Left lung (tissue), 10 donors: ENCODE measurements around the gene TIRAP. TPM values are rescaled to one million over a fixed set of nuclear protein-coding genes. Genes with fewer than 3 reads are reported as not detected.
A peak's percentile ranks its signal among the peaks of the same experiment; 100 is the strongest.

Experiments
- ATAC-seq: fragments of 200-7000 bp; cut with Tn5 transposase; one replicate; pipeline ENCODE4 v1.9.1; 2020; ENCODE audit warnings: moderate library complexity
- DNase-seq, 4 donors: peaks; one replicate each; pipeline ENCODE4 v3.0.0-alpha.2; 2013 to 2020
- H3K27ac ChIP-seq, 2 donors: fragments of 200-600 bp; sonication (generic) in 1 of 2; one replicate each; pipeline versions ENCODE4 v1.5.0 to v1.8.0; 2020 to 2021
- H3K27me3 ChIP-seq, 2 donors: fragments of 200-600 bp; sonication (generic) in 1 of 2; one replicate each; pipeline versions ENCODE4 v1.5.0 to v1.8.0; 2020 to 2021
- H3K36me3 ChIP-seq, 2 donors: fragments of 200-600 bp; sonication (generic) in 1 of 2; one replicate each; pipeline versions ENCODE4 v1.5.0 to v1.8.0; 2020 to 2021
- H3K4me1 ChIP-seq, 2 donors: fragments of 200-600 bp; one replicate each; pipeline ENCODE4 v1.8.0; 2021
- H3K4me3 ChIP-seq, 2 donors: fragments of 200-600 bp; sonication (generic) in 1 of 2; one replicate each; pipeline versions ENCODE4 v1.5.0 to v1.8.0; 2020 to 2021; ENCODE audit warnings: mild to moderate bottlenecking in 1 of 2
- H3K9me3 ChIP-seq, 2 donors: fragments of 200-600 bp; sonication (generic) in 1 of 2; one replicate each; pipeline versions ENCODE4 v1.5.0 to v1.8.0; 2020 to 2021
- intact Hi-C, 2 donors: fragments of 100-400 bp; cut with DNase I; formaldehyde crosslinking; loops; one replicate each; pipeline versions ENCODE4 v1.11.2 to v1.14.2; 2022
- polyA plus RNA-seq, 6 donors: library from polyadenylated mRNA; unstranded; fragments of 120-200 nt; gene quantifications; one replicate each; pipeline ENCODE4 v1.2.1, GENCODE V29; 2013; ENCODE audit not compliant: insufficient read length in 6 of 6
- total RNA-seq, 2 donors: library from RNA; stranded (reverse); fragmentation: NEBNext Ultra II Directional; extraction: Animal tissue kit (Norgen Biotek cat#: 25700); gene quantifications; one replicate each; pipeline ENCODE4 v1.2.1, GENCODE V29; 2021
- TF ChIP-seq, protein P1 (sequence below), 2 donors: fragments of 200-600 bp; sonication (generic) in 1 of 2; IDR thresholded peaks; one replicate each; pipeline versions ENCODE4 v1.5.0 to v1.8.0; 2021; ENCODE audit warnings: antibody characterized with exemption in 2 of 2
- donor health status: DM: no; HTN: yes; CAD: no.
- donor health status: DM: no; HTN: no; CAD: no.

The TIRAP gene
- total and polyA plus RNA-seq, 8 donors: 8.5 to 21.0 (median 19.2) TPM

DNA sequence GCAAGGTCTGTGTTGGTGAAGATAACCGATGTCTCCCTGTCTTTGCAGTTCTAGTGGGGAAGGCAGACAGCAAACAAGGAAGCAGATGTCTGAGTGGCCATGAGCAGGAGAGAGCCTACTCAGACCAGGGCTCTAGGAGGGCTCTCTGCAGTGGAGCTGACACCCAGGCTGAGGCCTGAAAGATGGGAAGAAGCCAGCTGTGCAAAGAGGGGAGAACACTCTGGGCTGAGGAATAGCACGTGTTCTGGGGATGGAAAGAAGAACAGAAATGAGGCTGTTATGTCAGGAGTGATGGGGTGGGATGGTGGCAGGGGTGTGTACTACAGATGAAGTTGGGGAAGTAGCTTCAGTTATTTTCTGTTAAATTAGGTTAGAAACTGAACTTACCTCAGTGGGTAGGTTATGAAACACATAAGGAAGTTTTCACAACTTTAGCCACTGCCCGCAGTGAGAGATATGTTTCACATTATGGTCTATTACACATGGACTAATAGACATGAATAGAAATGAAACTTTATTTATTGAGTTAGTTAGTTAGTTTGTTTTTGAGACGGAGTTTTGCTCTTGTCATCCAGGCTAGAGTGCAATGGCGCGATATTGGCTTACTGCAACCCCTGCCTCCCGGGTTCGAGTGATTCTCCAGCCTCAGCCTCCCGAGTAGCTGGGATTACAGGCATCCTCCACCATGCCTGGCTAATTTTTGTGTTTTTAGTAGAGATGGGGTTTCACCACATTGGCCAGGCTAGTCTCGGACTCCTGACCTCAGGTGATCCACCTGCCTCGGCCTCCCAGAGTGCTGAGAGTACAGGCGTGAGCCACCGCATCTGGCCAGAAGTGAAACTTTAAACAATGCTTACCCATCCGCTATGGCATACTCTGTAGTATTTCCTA, 28.8 kb downstream of the TIRAP start:
- DNase-seq (no peak), ATAC-seq (peak; percentile 27)
- H3K9me3 ChIP-seq: no peaks in the 10 kb centered on the region
- H3K36me3 ChIP-seq: peaks cover 0 to 4% of the 10 kb centered on the region in 2 donors
- TF ChIP-seq, protein P1, sequence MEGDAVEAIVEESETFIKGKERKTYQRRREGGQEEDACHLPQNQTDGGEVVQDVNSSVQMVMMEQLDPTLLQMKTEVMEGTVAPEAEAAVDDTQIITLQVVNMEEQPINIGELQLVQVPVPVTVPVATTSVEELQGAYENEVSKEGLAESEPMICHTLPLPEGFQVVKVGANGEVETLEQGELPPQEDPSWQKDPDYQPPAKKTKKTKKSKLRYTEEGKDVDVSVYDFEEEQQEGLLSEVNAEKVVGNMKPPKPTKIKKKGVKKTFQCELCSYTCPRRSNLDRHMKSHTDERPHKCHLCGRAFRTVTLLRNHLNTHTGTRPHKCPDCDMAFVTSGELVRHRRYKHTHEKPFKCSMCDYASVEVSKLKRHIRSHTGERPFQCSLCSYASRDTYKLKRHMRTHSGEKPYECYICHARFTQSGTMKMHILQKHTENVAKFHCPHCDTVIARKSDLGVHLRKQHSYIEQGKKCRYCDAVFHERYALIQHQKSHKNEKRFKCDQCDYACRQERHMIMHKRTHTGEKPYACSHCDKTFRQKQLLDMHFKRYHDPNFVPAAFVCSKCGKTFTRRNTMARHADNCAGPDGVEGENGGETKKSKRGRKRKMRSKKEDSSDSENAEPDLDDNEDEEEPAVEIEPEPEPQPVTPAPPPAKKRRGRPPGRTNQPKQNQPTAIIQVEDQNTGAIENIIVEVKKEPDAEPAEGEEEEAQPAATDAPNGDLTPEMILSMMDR (IDR thresholded peaks at IDR 0.05): peak in 1 of 2 donors; percentile 13
- peak overlapping the region; percentile 28 to 76 for H3K27ac ChIP-seq
- intact Hi-C loops: loop anchor here in 1 of 2 donors (5.0 to 10.0 kb wide), 2 partner anchors 123 to 171 kb away; no protein-coding TSS in a partner anchor
- peaks cover 0 to 52% of the 10 kb centered on the region in 2 donors for H3K4me1 ChIP-seq
- no peaks in the 10 kb centered on the region for H3K27me3 ChIP-seq
- H3K4me3 ChIP-seq: no peak overlapping the region

DNA sequence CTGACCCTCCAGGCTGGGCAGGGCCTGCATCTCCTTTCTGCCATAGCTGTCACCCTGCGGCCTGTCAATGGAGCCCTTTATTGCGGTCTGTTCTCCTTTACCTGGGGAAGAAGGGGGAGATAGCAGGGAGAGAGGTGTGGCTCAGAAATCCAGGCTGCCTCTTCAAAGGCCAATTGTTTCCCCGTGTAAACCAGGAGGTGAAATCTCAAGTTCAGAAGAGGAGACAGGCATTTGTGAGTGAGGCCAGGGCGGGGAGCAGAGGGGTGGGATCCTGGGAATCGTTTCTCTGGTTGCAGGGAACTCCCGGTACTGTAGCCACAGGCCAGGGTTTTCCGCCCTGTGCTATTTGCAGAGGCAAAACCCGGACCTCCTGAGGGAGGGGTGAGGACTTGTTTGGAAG, 30.1 kb downstream of the TIRAP start:
- intact Hi-C loops: loop anchor here in 1 of 2 donors (5.0 to 10.0 kb wide), 2 partner anchors 122 to 169 kb away; no protein-coding TSS in a partner anchor
- H3K4me1 ChIP-seq: peaks cover 5 to 61% of the 10 kb centered on the region in 2 donors
- peak overlapping the region in 1 of 2 donors; percentile 76 for H3K27ac ChIP-seq
- ATAC-seq (no peak), DNase-seq (no peak)
- H3K36me3 ChIP-seq: peaks cover 0 to 4% of the 10 kb centered on the region in 2 donors
- no peak overlapping the region for H3K4me3 ChIP-seq
- TF ChIP-seq, protein P1 (IDR thresholded peaks at IDR 0.05): no peak
- no peaks in the 10 kb centered on the region for H3K9me3 ChIP-seq
- H3K27me3 ChIP-seq: no peaks in the 10 kb centered on the region

DNA sequence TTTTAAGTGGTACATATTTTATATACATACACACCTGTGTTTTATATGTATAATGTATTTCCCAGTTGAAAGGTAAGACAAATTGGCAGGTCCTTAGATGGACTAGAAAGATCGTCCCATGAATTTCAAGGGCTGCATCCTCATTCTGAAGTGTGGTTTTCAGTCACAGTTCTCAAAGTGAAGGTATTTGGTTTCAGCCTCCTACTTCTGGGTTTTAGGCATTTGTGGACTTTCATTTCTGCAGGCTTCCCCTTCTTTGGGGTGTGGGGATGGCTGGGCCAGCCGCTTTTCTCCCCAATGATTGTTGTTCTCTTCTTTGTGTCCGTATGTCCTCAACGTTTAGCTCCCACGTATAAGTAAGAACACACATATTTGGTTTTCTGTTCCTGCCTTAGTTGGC, 30.9 kb downstream of the TIRAP start:
- H3K27ac ChIP-seq: no peak overlapping the region
- ATAC-seq (no peak), DNase-seq (no peak)
- peaks cover 0 to 4% of the 10 kb centered on the region in 2 donors for H3K36me3 ChIP-seq
- no peaks in the 10 kb centered on the region for H3K9me3 ChIP-seq
- H3K4me1 ChIP-seq: peaks cover 11 to 70% of the 10 kb centered on the region in 2 donors
- TF ChIP-seq, protein P1 (IDR thresholded peaks at IDR 0.05): no peak
- H3K4me3 ChIP-seq: no peak overlapping the region
- H3K27me3 ChIP-seq: no peaks in the 10 kb centered on the region
- intact Hi-C loops: loop anchor here in 1 of 2 donors (5.0 to 10.0 kb wide), 2 partner anchors 121 to 168 kb away; no protein-coding TSS in a partner anchor

DNA sequence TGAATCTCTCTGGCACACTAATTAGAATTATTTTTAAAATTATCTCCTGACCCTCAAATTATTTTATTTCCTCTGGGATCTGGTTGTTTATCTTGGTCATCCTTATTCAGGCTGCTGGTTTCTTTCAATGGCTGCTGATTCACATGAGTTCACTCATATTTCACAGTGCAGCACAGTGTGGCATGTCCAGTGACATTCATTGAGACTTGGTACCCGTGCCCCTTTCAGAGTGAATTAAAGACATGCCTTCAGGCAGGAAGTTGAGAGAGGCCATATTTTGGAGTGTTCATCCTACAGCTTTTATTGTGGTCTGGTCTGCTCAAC, 34.5 kb downstream of the TIRAP start:
- Histone ChIP-seq H3K4me3 (no peak overlapping the region), H3K27me3 (no peaks in the 10 kb centered on the region), H3K4me1 (peaks cover 19 to 58% of the 10 kb centered on the region in 2 donors), H3K9me3 (no peaks in the 10 kb centered on the region), H3K36me3 (no peaks in the 10 kb centered on the region), H3K27ac (peak overlapping the region; percentile 79 to 84)
- ATAC-seq (no peak), DNase-seq (no peak)
- intact Hi-C loops: loop anchor here in 1 of 2 donors (10.0 kb wide), 1 partner anchor 117 kb away; no protein-coding TSS in a partner anchor
- TF ChIP-seq, protein P1 (IDR thresholded peaks at IDR 0.05): no peak
